ENCODE results near the gene HMCN2.

The HMCN2 gene, protein sequence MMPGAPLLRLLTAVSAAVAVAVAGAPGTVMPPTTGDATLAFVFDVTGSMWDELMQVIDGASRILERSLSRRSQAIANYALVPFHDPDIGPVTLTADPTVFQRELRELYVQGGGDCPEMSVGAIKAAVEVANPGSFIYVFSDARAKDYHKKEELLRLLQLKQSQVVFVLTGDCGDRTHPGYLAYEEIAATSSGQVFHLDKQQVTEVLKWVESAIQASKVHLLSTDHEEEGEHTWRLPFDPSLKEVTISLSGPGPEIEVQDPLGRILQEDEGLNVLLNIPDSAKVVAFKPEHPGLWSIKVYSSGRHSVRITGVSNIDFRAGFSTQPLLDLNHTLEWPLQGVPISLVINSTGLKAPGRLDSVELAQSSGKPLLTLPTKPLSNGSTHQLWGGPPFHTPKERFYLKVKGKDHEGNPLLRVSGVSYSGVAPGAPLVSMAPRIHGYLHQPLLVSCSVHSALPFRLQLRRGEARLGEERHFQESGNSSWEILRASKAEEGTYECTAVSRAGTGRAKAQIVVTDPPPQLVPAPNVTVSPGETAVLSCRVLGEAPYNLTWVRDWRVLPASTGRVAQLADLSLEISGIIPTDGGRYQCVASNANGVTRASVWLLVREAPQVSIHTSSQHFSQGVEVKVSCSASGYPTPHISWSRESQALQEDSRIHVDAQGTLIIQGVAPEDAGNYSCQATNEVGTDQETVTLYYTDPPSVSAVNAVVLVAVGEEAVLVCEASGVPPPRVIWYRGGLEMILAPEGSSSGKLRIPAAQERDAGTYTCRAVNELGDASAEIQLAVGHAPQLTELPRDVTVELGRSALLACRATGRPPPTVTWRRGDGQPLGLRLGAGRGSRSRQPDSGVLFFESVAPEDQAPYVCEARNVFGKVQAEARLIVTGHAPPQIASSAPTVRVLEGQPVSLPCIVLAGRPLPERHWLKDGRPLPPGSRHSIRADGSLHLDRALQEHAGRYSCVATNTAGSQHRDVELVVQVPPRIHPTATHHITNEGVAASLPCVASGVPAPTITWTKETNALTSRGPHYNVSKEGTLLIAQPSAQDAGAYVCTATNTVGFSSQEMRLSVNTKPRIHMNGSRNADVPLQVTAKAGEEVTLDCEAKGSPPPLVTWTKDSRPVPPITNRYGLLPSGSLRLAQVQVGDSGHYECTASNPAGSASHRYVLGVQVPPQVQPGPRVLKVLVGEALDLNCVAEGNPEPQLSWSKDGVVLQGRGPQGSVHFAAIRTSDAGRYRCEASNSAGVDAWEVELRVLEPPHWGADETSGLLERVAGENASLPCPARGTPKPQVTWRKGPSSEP (N-terminal part only)

DNA sequence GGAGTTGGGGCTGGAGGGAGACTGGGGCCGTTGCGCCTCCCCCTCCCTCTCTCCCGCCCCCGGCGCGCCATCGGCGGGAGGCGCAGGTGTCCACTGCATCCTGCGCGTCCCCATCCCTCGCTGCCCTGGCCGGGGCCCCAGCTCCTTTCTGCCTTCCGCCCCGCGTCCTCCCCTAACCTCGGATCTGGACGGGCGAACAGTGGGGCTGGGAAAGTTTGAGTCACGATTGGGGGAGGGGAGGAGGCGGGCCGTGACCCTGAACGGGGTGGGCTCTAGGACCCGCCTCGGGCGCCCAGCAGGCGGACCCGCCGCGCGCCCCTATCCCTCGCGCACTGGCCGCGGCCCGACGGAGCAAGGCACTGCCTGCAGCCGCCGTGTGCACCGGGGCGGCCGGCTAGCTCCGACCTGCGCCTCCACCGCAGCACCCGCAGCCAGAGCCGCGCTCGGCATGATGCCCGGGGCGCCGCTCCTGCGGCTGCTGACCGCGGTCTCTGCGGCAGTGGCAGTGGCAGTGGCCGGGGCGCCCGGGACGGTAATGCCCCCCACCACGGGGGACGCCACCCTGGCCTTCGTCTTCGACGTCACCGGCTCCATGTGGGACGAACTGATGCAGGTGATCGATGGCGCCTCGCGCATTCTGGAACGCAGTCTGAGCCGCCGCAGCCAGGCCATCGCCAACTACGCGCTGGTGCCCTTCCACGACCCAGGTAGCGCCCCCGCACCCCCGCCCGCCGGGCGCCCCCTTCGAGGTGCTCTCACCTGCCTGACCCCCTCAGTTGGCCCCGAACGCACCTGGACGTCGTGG, at the start of gene HMCN2:
Gene HMCN2 (plus strand): TSS at position 330 of the 805 bp plus-strand sequence. CDS start 119 bp downstream, at position 449.
- TF ChIP-seq, protein P1, sequence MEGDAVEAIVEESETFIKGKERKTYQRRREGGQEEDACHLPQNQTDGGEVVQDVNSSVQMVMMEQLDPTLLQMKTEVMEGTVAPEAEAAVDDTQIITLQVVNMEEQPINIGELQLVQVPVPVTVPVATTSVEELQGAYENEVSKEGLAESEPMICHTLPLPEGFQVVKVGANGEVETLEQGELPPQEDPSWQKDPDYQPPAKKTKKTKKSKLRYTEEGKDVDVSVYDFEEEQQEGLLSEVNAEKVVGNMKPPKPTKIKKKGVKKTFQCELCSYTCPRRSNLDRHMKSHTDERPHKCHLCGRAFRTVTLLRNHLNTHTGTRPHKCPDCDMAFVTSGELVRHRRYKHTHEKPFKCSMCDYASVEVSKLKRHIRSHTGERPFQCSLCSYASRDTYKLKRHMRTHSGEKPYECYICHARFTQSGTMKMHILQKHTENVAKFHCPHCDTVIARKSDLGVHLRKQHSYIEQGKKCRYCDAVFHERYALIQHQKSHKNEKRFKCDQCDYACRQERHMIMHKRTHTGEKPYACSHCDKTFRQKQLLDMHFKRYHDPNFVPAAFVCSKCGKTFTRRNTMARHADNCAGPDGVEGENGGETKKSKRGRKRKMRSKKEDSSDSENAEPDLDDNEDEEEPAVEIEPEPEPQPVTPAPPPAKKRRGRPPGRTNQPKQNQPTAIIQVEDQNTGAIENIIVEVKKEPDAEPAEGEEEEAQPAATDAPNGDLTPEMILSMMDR (IDR thresholded peaks at IDR 0.05; ENCODE audit: extremely low read depth, insufficient read depth, missing control alignments): no peak
- in situ Hi-C loops (cut with MboI; ENCODE audit: low pct_unique_long_range_greater_than_20kb, low sequenced_read_pairs, unreplicated experiment): no loop called here
- DNase-seq (ENCODE audit: low spot score): no peak

DNA sequence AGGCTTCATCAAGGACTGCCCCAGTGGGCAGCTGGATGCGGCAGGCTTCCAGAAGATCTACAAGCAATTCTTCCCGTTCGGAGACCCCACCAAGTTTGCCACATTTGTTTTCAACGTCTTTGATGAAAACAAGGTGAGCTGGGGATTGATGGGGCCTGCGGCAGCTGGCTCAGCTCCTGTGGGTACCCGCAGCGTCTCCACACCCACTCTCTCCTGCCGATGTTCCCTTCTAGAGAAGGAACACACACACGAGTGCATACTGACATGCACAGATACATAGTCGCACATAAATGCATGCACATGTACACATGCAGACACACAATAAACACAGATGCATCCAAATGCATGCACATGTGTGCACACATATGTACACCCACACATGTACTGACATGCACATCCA, 47.7 kb upstream of the HMCN2 start:
- DNase-seq (ENCODE audit: low spot score): no peak
- in situ Hi-C loops (cut with MboI; ENCODE audit: low pct_unique_long_range_greater_than_20kb, low sequenced_read_pairs, unreplicated experiment): no loop called here
- TF ChIP-seq, protein P1 (IDR thresholded peaks at IDR 0.05; ENCODE audit: extremely low read depth, insufficient read depth, missing control alignments): no peak

DNA sequence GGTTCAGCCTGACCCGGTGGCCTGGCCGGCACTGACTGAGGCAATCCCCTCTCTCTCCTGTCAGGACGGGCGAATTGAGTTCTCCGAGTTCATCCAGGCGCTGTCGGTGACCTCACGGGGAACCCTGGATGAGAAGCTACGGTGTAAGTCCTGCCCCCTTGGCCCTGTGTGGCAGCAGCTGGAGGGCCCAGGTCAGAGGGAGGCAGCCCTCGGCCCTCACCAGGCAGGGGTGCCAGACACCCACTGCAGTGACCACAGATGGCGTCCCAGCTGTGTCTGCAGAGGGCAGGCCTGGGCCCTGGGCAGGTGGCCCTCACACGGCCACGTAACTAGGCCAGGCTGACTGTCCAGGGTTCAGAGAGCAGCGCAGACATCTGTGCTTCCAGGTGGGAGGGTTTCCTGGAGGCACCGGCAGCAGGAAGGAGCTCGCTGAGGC, 45.9 kb upstream of the HMCN2 start:
- no peak for DNase-seq (ENCODE audit: low spot score)
- TF ChIP-seq, protein P1 (IDR thresholded peaks at IDR 0.05; ENCODE audit: extremely low read depth, insufficient read depth, missing control alignments): no peak
- in situ Hi-C loops (cut with MboI; ENCODE audit: low pct_unique_long_range_greater_than_20kb, low sequenced_read_pairs, unreplicated experiment): loop anchor here (10.0 kb wide), 1 partner anchor 105 kb away; no protein-coding TSS in a partner anchor

DNA sequence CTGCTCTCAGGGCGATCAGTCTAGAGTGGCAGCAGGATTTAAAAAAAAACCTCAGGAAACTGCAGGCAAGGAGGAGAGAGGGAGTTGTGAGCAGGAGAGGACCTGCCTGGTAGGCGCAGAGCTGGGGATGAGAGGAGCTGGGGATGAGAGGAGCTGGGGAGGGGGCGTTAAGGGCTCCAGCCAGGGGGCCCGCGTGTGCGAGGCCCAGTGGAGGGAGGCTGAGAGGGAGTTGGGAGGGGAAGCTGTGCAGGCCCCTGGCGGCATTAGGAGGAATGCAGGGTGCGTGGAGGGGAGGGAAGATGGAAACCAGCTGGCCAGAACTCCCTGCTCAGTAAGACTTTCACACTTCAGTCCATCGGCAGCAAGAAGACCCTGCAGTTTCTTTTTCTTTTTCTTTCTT, 45.2 kb upstream of the HMCN2 start:
- no peak for DNase-seq (ENCODE audit: low spot score)
- TF ChIP-seq, protein P1 (IDR thresholded peaks at IDR 0.05; ENCODE audit: extremely low read depth, insufficient read depth, missing control alignments): no peak
- in situ Hi-C loops (cut with MboI; ENCODE audit: low pct_unique_long_range_greater_than_20kb, low sequenced_read_pairs, unreplicated experiment): loop anchor here (10.0 kb wide), 1 partner anchor 106 kb away; no protein-coding TSS in a partner anchor

DNA sequence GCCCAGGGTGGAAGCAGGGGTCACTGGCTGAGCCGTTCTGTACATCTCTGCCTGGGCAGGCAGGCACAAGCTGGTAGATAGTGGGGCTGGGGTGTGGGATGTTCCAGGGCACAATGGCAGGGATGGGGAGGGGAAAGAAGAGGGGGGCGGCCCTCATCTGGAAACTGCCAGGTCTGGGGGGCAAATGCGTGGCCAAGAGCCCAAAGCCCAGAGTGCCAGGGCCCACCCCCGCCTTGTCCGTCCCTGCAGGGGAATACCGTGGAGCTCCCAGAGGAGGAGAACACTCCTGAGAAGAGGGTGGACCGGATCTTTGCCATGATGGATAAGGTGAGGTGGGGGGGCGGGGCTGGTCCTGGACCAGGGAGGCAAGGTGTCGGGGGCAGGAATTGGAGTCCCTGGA, 42.7 kb upstream of the HMCN2 start:
- in situ Hi-C loops (cut with MboI; ENCODE audit: low pct_unique_long_range_greater_than_20kb, low sequenced_read_pairs, unreplicated experiment): loop anchor here (10.0 kb wide), 1 partner anchor 108 kb away; no protein-coding TSS in a partner anchor
- TF ChIP-seq, protein P1 (IDR thresholded peaks at IDR 0.05; ENCODE audit: extremely low read depth, insufficient read depth, missing control alignments): no peak
- no peak for DNase-seq (ENCODE audit: low spot score)

All from GM13977 (cell line).